H1 (cell line): Measurements from ENCODE around the gene SPATA13. TPM values are rescaled to one million over a fixed set of nuclear protein-coding genes. Genes with fewer than 3 reads are reported as not detected.

Source experiments
- CTCF ChIA-PET: fragments of 300-600 bp; sonication (Branson Sonifier 250); formaldehyde crosslinking; loops from one replicate; lab custom pipeline; 2021; ENCODE audit not compliant: partially characterized antibody; lab: Charles Lee
- POLR2A ChIA-PET: fragments of 300-600 bp; sonication (Branson Sonifier 250); formaldehyde crosslinking; loops from one replicate; lab custom pipeline; 2021; ENCODE audit warnings: inconsistent platforms; ENCODE audit not compliant: partially characterized antibody; lab: Charles Lee
- DNase-seq, 2 experiments: peaks; one replicate each; pipeline versions ENCODE4 v3.0.0 to v3.0.0-alpha.2; 2010 to 2022; ENCODE audit warnings: low spot score in 2 of 2, low read depth in 1 of 2, mixed read lengths in 1 of 2
- FAIRE-seq: peaks from 2 replicates; lab custom pipeline; 2011; peaks lifted over from hg19 to GRCh38; lab: Jason Lieb, UNC
- H2AFZ ChIP-seq: 2 replicates; pipeline ENCODE4 v1.8.1; 2012; ENCODE audit warnings: low read length, inconsistent platforms
- H2AK5ac ChIP-seq: 2 replicates; pipeline ENCODE4 v1.6.1; 2013; ENCODE audit warnings: low read depth, low read length
- H2BK120ac ChIP-seq: replicated peaks from 2 replicates; pipeline ENCODE3; 2013; ENCODE audit warnings: low read depth, low read length, inconsistent platforms
- H2BK12ac ChIP-seq: 2 replicates; pipeline ENCODE4 v1.6.1; 2013; ENCODE audit warnings: low read depth, low read length
- H2BK15ac ChIP-seq: 2 replicates; pipeline ENCODE4 v1.6.1; 2013; ENCODE audit warnings: low read length
- H2BK20ac ChIP-seq: 2 replicates; pipeline ENCODE4 v1.6.1; 2013; ENCODE audit warnings: low read length
- H2BK5ac ChIP-seq: 2 replicates; pipeline ENCODE4 v1.6.1; 2013; ENCODE audit warnings: low read depth, low read length
- H3K14ac ChIP-seq: 2 replicates; pipeline ENCODE4 v1.6.1; 2013; ENCODE audit warnings: inconsistent platforms; ENCODE audit not compliant: insufficient read length
- H3K18ac ChIP-seq: 2 replicates; pipeline ENCODE4 v1.6.1; 2013; ENCODE audit warnings: low read length; ENCODE audit errors: extremely low read depth
- H3K23ac ChIP-seq: 2 replicates; pipeline ENCODE4 v1.6.1; 2013; ENCODE audit warnings: inconsistent platforms; ENCODE audit not compliant: insufficient read length
- H3K23me2 ChIP-seq: 2 replicates; pipeline ENCODE4 v1.6.1; 2013; ENCODE audit warnings: low read depth, low read length
- H3K27ac ChIP-seq: 2 replicates; pipeline ENCODE4 v1.6.1; 2011; ENCODE audit warnings: low read depth, low read length, inconsistent platforms
- H3K27me3 ChIP-seq, 4 experiments: replicated peaks in 1 of 4; 1 replicate in 1 of 4; 2 replicates in 3 of 4; pipeline versions ENCODE4 v1.6.1 to v1.8.1; 2011 to 2013; ENCODE audit warnings: low read length in 3 of 4, mild to moderate bottlenecking in 3 of 4, inconsistent platforms in 2 of 4, mixed read lengths in 2 of 4, moderate library complexity in 1 of 4; ENCODE audit not compliant: control insufficient read depth in 3 of 4, insufficient read depth in 3 of 4; ENCODE audit errors: extremely low read depth in 1 of 4
- H3K36me3 ChIP-seq, 4 experiments: 2 replicates each; pipeline versions ENCODE4 v1.6.1 to v1.8.1; 2011 to 2013; ENCODE audit warnings: mild to moderate bottlenecking in 4 of 4, low read length in 3 of 4, moderate library complexity in 2 of 4, control low read depth in 1 of 4, inconsistent platforms in 1 of 4; ENCODE audit not compliant: insufficient read depth in 4 of 4, control insufficient read depth in 2 of 4
- H3K4ac ChIP-seq: replicated peaks from 2 replicates; pipeline ENCODE3; 2013; ENCODE audit warnings: low read length, low read depth, mixed read lengths, inconsistent platforms; ENCODE audit not compliant: insufficient read length
- H3K4me1 ChIP-seq, 4 experiments: replicated peaks in 1 of 4; 1 replicate in 1 of 4; 2 replicates in 3 of 4; pipeline versions ENCODE4 v1.6.1 to v1.8.1; 2011 to 2013; ENCODE audit warnings: low read length in 3 of 4, inconsistent platforms in 2 of 4, mixed read lengths in 1 of 4; ENCODE audit not compliant: insufficient read depth in 4 of 4, control insufficient read depth in 3 of 4
- H3K4me2 ChIP-seq, 2 experiments: 2 replicates each; pipeline versions ENCODE4 v1.6.1 to v1.8.1; 2011 to 2013; ENCODE audit warnings: low read depth in 2 of 2, low read length in 2 of 2, control low read depth in 1 of 2, inconsistent platforms in 1 of 2, mild to moderate bottlenecking in 1 of 2; ENCODE audit not compliant: insufficient read depth in 1 of 2
- H3K4me3 ChIP-seq, 4 experiments: fragments of 200-600, 300-600 bp in 1 of 4; sonication (generic), shearing (Covaris generic), sonication (Bioruptor Twin) in 1 of 4; 2 replicates each; pipeline versions ENCODE4 v1.5.1 to v1.8.1; 2011 to 2016; ENCODE audit warnings: low read length in 4 of 4, low read depth in 3 of 4, control low read depth in 2 of 4, inconsistent platforms in 2 of 4, mild to moderate bottlenecking in 2 of 4, mixed read lengths in 1 of 4, moderate library complexity in 1 of 4; ENCODE audit not compliant: insufficient read depth in 2 of 4; ENCODE audit errors: extremely low read depth in 1 of 4
- H3K56ac ChIP-seq: replicated peaks from 2 replicates; pipeline ENCODE3; 2013; ENCODE audit warnings: low read depth, mild to moderate bottlenecking, mixed read lengths, low read length, inconsistent platforms; ENCODE audit not compliant: insufficient read length
- H3K79me1 ChIP-seq: 2 replicates; pipeline ENCODE4 v1.6.1; 2013; ENCODE audit warnings: low read depth, low read length, control low read depth
- H3K79me2 ChIP-seq, 2 experiments: 2 replicates each; pipeline versions ENCODE4 v1.6.1 to v1.8.1; 2012 to 2013; ENCODE audit warnings: low read length in 2 of 2, mild to moderate bottlenecking in 2 of 2, inconsistent platforms in 1 of 2; ENCODE audit not compliant: insufficient read depth in 2 of 2, control insufficient read depth in 1 of 2
- H3K9ac ChIP-seq, 4 experiments: replicated peaks in 1 of 4; 1 replicate in 1 of 4; 2 replicates in 3 of 4; pipeline versions ENCODE4 v1.6.1 to v1.8.1; 2011 to 2013; ENCODE audit warnings: low read depth in 3 of 4, low read length in 3 of 4, control low read depth in 2 of 4, mild to moderate bottlenecking in 2 of 4, moderate library complexity in 2 of 4, inconsistent platforms in 1 of 4; ENCODE audit errors: extremely low read depth in 1 of 4
- H3K9me3 ChIP-seq, 2 experiments: 2 replicates each; pipeline versions ENCODE4 v1.6.1 to v1.8.1; 2012 to 2013; ENCODE audit warnings: mild to moderate bottlenecking in 2 of 2, moderate library complexity in 2 of 2, control low read depth in 1 of 2, inconsistent platforms in 1 of 2, low read depth in 1 of 2, low read length in 1 of 2, mixed read lengths in 1 of 2; ENCODE audit not compliant: insufficient read depth in 2 of 2
- H4K20me1 ChIP-seq, 2 experiments: replicated peaks in 1 of 2; 2 replicates each; pipeline versions ENCODE3 to v1.8.1; 2011 to 2013; ENCODE audit warnings: inconsistent platforms in 2 of 2, low read length in 2 of 2, mild to moderate bottlenecking in 1 of 2; ENCODE audit not compliant: insufficient read depth in 2 of 2, control insufficient read depth in 1 of 2
- H4K5ac ChIP-seq: 2 replicates; pipeline ENCODE4 v1.6.1; 2013; ENCODE audit warnings: low read length, low read depth, mixed read lengths, inconsistent platforms; ENCODE audit not compliant: insufficient read length
- H4K8ac ChIP-seq: 2 replicates; pipeline ENCODE4 v1.8.0; 2013; ENCODE audit warnings: mild to moderate bottlenecking, moderate library complexity, low read length, inconsistent platforms; ENCODE audit not compliant: insufficient read depth; ENCODE audit errors: extremely low read depth
- H4K91ac ChIP-seq: replicated peaks from 2 replicates; pipeline ENCODE3; 2013; ENCODE audit warnings: low read length, mixed read lengths, inconsistent platforms; ENCODE audit not compliant: insufficient read length
- EP300 ChIP-seq, 2 experiments: IDR thresholded peaks; 1 replicate in 1 of 2; 2 replicates in 1 of 2; pipeline ENCODE4 v1.6.1; 2011 to 2012; ENCODE audit warnings: low read depth in 2 of 2, low read length in 2 of 2, mild to moderate bottlenecking in 2 of 2, borderline replicate concordance in 1 of 2, inconsistent platforms in 1 of 2, moderate library complexity in 1 of 2
- GABPA ChIP-seq: IDR thresholded peaks from 2 replicates; pipeline ENCODE4 v1.6.1; 2011; ENCODE audit warnings: mild to moderate bottlenecking, low read length, moderate library complexity, borderline replicate concordance; ENCODE audit not compliant: insufficient read depth
- KDM1A ChIP-seq: fragments of 200-600, 300-600 bp; sonication (generic); IDR thresholded peaks from 2 replicates; pipeline ENCODE4 v1.7.1; 2016; ENCODE audit warnings: mild to moderate bottlenecking, low read length, borderline replicate concordance
- KDM5A ChIP-seq: fragments of 200-600 bp; IDR thresholded peaks from 2 replicates; pipeline ENCODE4 v1.7.1; 2012; ENCODE audit warnings: mild to moderate bottlenecking, low read length, inconsistent platforms, mixed read lengths
- SP4 ChIP-seq: IDR thresholded peaks from 2 replicates; pipeline ENCODE4 v1.6.1; 2012; ENCODE audit warnings: low read length, inconsistent platforms
- TAF7 ChIP-seq: optimal IDR thresholded peaks from 2 replicates; pipeline ENCODE3; 2011; ENCODE audit warnings: low read depth, mild to moderate bottlenecking, inconsistent platforms, low read length, moderate library complexity, borderline replicate concordance
- TBP ChIP-seq: IDR thresholded peaks from 2 replicates; pipeline ENCODE4 v1.6.1; 2011; ENCODE audit warnings: low read depth, low read length, improper control_type of control experiment
- TCF12 ChIP-seq: IDR thresholded peaks from 2 replicates; pipeline ENCODE4 v1.6.1; 2011; ENCODE audit warnings: low read depth, mild to moderate bottlenecking, low read length
- WGBS, 2 experiments: shearing (Covaris generic) in 1 of 2; methylation state at CpG; one replicate each; pipeline versions ENCODE4 v1.1.6 to v1.1.7; 2013 to 2015; ENCODE audit warnings: low lambda C conversion rate in 2 of 2, mixed read lengths in 2 of 2, inconsistent platforms in 1 of 2, low coverage in 1 of 2, missing lambda C conversion rate in 1 of 2; ENCODE audit not compliant: insufficient replicate concordance in 2 of 2, insufficient coverage in 1 of 2, insufficient read length in 1 of 2; ENCODE audit errors: extremely low coverage in 1 of 2, missing lambda C conversion rate in 1 of 2; 5-methylcytosine and 5-hydroxymethylcytosine counted together
- polyA plus RNA-seq, 7 experiments: library from polyadenylated mRNA; depleted of rRNA in 3 of 7; stranded (reverse) in 5 of 7; unstranded in 2 of 7; fragments of >200 nt in 5 of 7; fragments of 200-250 nt in 2 of 7; gene quantifications; 1 replicate in 5 of 7; 2 replicates in 1 of 7; 4 replicates in 1 of 7; pipeline versions ENCODE4 v1.2.1 to v1.2.3, GENCODE V29; 2011 to 2013; ENCODE audit warnings: missing spikeins in 2 of 7, mixed read lengths in 2 of 7
- total RNA-seq: library from RNA; stranded (reverse); fragmentation: NEBNext Ultra II Directional; extraction: Animal tissue kit (Norgen Biotek cat#: 25700); gene quantifications from 2 replicates; pipeline ENCODE4 v1.2.1, GENCODE V29; 2021

SPATA13 gene
- total and polyA plus RNA-seq, 2 of the 8 experiments (the other 6 are each of a cell fraction or from before 2014, with no cell fraction given), result 12.6 to 30.9 TPM

DNA sequence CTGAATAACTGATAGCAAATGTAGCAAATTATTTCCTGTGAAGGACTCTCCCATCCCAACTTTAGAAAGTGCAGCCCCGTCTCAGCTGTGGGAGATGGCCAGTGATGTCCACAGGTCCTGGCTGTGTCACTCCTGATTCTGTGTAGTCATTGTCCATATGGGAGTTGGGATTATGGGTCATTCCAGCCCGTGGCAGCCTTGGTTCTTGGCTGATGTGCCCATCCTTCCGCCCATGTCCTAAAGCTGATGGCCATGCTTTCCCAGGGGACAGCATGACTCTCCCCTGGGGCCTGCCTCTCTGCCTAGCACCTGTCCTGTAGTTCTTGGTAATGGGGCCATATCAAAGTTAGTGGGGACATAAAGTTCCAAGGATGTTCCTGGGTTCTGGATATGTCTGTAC lies 104.9 kb downstream of the SPATA13 start:
- no peak overlapping the region for H3K4ac ChIP-seq
- H3K9me3 ChIP-seq, result no peaks in the 10 kb centered on the region
- H4K8ac ChIP-seq, result no peak overlapping the region
- no peak overlapping the region for H3K27ac ChIP-seq
- no peaks in the 10 kb centered on the region for H3K23me2 ChIP-seq
- ChIA-PET CTCF (interaction anchor here (1.2 to 1.4 kb wide), 2 partner anchors 9 to 245 kb away, joined by 3 to 4 read pairs; no protein-coding TSS in a partner anchor), POLR2A (no interaction called here)
- H3K23ac ChIP-seq, result no peak overlapping the region
- no peak overlapping the region for H3K9ac ChIP-seq
- H3K27me3 ChIP-seq, result no peaks in the 10 kb centered on the region
- H2AFZ ChIP-seq, result no peak overlapping the region
- H2BK15ac ChIP-seq, result no peak overlapping the region
- H3K79me2 ChIP-seq, result no peaks in the 10 kb centered on the region
- H4K5ac ChIP-seq, result no peak overlapping the region
- H2BK12ac ChIP-seq, result no peak overlapping the region
- TF ChIP-seq TBP, result no peak
- no peak for TF ChIP-seq GABPA
- TF ChIP-seq KDM1A, result no peak
- TF ChIP-seq SP4, result no peak
- no peak for TF ChIP-seq EP300 (IDR thresholded peaks at IDR 0.05; ENCODE audit: borderline replicate concordance in 1 of 2, low read depth in 2 of 2, low read length in 2 of 2)
- TF ChIP-seq TAF7, result no peak
- no peak for TF ChIP-seq TCF12
- no peak for TF ChIP-seq KDM5A
- H2AK5ac ChIP-seq, result no peak overlapping the region
- H4K20me1 ChIP-seq, result peaks cover 0 to 1% of the 10 kb centered on the region in 2 experiments
- no peak overlapping the region for H3K4me3 ChIP-seq
- H4K91ac ChIP-seq, result no peak overlapping the region
- DNase-seq (no peak), FAIRE-seq (no peak)
- no peak overlapping the region for H3K56ac ChIP-seq
- no peak overlapping the region for H3K14ac ChIP-seq
- no peak overlapping the region for H3K4me2 ChIP-seq
- H2BK5ac ChIP-seq, result no peak overlapping the region
- H3K18ac ChIP-seq, result no peak overlapping the region
- no peaks in the 10 kb centered on the region for H3K79me1 ChIP-seq
- no peak overlapping the region for H2BK120ac ChIP-seq
- 94% methylated on average over 3 of the region's 3 CpGs; no CpG with 5 or more reads in 1 of the 2 experiments for WGBS, 2 experiments
- H2BK20ac ChIP-seq, result no peak overlapping the region
- H3K4me1 ChIP-seq, result no peaks in the 10 kb centered on the region
- no peaks in the 10 kb centered on the region; a peak in 1 of 8 replicates for H3K36me3 ChIP-seq
